Stomach (tissue), 9 donors: Measurements from ENCODE around the gene S1PR3. TPM values are rescaled to one million over a fixed set of nuclear protein-coding genes. Genes with fewer than 3 reads are reported as not detected.

Experiments
- DNase-seq, 2 donors: peaks; one replicate each; pipeline versions ENCODE4 v3.0.0 to v3.0.0-alpha.2; 2013 to 2019
- H3K27ac ChIP-seq, 5 donors: fragments of 200-600 bp in 4 of 5; sonication (generic) in 4 of 5; one replicate each; pipeline ENCODE4 v1.5.1; 2013 to 2019; ENCODE audit warnings: mild to moderate bottlenecking in 1 of 5, moderate library complexity in 1 of 5
- H3K27me3 ChIP-seq, 3 donors: fragments of 200-600 bp; sonication (generic); one replicate each; pipeline ENCODE4 v1.5.1; 2017 to 2019; ENCODE audit warnings: mixed run types in 1 of 3
- H3K36me3 ChIP-seq, 4 donors: fragments of 200-600 bp; sonication (generic); 1 replicate in 3 of 4; 2 replicates in 1 of 4; pipeline ENCODE4 v1.5.1; 2016 to 2019
- H3K4me1 ChIP-seq, 4 donors: fragments of 200-600 bp; sonication (generic); one replicate each; pipeline ENCODE4 v1.5.1; 2016 to 2019
- H3K4me3 ChIP-seq, 4 donors: fragments of 200-600 bp; sonication (generic) in 3 of 4; one replicate each; pipeline ENCODE4 v1.5.1; 2016 to 2019; ENCODE audit warnings: mild to moderate bottlenecking in 1 of 4
- H3K9me3 ChIP-seq, 4 donors: fragments of 200-600 bp; sonication (generic); one replicate each; pipeline ENCODE4 v1.5.1; 2016 to 2019
- EP300 ChIP-seq: sonication (generic); formaldehyde crosslinking; IDR thresholded peaks from one replicate; pipeline ENCODE4 v1.6.1; 2017; ENCODE audit warnings: antibody characterized with exemption
- POLR2A ChIP-seq, 4 donors: fragments of 450-650 bp; IDR thresholded peaks; one replicate each; pipeline ENCODE4 v1.6.1; 2016; ENCODE audit warnings: antibody characterized with exemption in 4 of 4, control low read depth in 2 of 4, mild to moderate bottlenecking in 1 of 4, moderate library complexity in 1 of 4
- POLR2AphosphoS5 ChIP-seq, 3 donors: sonication (generic); formaldehyde crosslinking; IDR thresholded peaks; one replicate each; pipeline ENCODE4 v1.6.1; 2016; ENCODE audit warnings: antibody characterized with exemption in 3 of 3
- WGBS, 5 donors: extraction: QIAGEN DNeasy Blood & Tissue Kit in 3 of 5; methylation state at CpG; one replicate each; pipeline versions ENCODE4 v1.1.5 to v1.1.7; 2013 to 2018; 5-methylcytosine and 5-hydroxymethylcytosine counted together
- intact Hi-C: fragments of 100-400 bp; cut with DNase I; formaldehyde crosslinking; loops from one replicate; pipeline ENCODE4 v1.15.1; 2023; ENCODE audit warnings: low total_unique reads
- polyA plus RNA-seq, 3 donors: library from polyadenylated mRNA; stranded (reverse); fragments of 200-250 nt; gene quantifications; one replicate each; pipeline ENCODE4 v1.2.3, GENCODE V29; 2013
- total RNA-seq, 5 donors: library from RNA; depleted of rRNA; stranded (reverse); fragments of >200 nt; gene quantifications; one replicate each; pipeline versions ENCODE4 v1.1.0 to v1.2.3, GENCODE V29; 2014 to 2016
- TF ChIP-seq, protein P1 (sequence below), 7 experiments: fragments of 450-650 bp in 4 of 7; fragments of 200-600 bp in 3 of 7; sonication (generic) in 3 of 7; IDR thresholded peaks; one replicate each; pipeline ENCODE4 v1.5.1; 2016 to 2019; ENCODE audit warnings: antibody characterized with exemption in 7 of 7, control low read depth in 2 of 7, mild to moderate bottlenecking in 1 of 7
- donor health status: healthy with polysubstance abuse.
- donor health status: Bipolar disorder and iron deficiency.
- donor health status: healthy.

S1PR3 gene
- total and polyA plus RNA-seq, 8 donors, result 1.2 to 12.5 (median 8.7) TPM

DNA sequence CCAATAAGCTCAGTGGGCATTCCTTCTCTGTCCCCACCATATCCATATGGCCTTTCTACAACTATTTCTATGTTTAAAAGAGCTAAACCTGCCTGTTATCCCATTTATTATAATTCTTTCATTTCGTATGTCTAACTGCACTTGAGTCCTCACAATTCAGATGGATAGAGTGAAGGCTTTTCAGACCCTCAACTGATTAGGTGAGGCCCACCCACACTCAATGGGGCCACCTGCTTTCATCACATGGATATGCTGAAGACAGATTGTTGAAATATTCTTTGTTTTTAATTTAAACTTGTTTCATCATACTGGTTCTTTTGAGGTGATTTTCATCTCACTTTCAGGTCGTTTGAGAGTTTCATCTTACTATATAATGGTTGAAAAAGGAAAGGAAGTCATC, 5.7 kb upstream of the S1PR3 start:
- 73 to 83% (median 75%) methylated on average over 2 of the region's 2 CpGs for WGBS, 5 donors
- no peak for DNase-seq
- H3K9me3 ChIP-seq, result no peaks in the 10 kb centered on the region
- H3K4me3 ChIP-seq, result no peak overlapping the region
- H3K4me1 ChIP-seq, result peaks cover 2 to 15% (median 8%) of the 10 kb centered on the region in 4 donors
- H3K27ac ChIP-seq, result no peak overlapping the region
- H3K36me3 ChIP-seq, result no peaks in the 10 kb centered on the region
- no peak for TF ChIP-seq POLR2AphosphoS5 (IDR thresholded peaks at IDR 0.05)
- TF ChIP-seq EP300, result no peak
- TF ChIP-seq POLR2A (IDR thresholded peaks at IDR 0.05), result no peak
- TF ChIP-seq, protein P1, sequence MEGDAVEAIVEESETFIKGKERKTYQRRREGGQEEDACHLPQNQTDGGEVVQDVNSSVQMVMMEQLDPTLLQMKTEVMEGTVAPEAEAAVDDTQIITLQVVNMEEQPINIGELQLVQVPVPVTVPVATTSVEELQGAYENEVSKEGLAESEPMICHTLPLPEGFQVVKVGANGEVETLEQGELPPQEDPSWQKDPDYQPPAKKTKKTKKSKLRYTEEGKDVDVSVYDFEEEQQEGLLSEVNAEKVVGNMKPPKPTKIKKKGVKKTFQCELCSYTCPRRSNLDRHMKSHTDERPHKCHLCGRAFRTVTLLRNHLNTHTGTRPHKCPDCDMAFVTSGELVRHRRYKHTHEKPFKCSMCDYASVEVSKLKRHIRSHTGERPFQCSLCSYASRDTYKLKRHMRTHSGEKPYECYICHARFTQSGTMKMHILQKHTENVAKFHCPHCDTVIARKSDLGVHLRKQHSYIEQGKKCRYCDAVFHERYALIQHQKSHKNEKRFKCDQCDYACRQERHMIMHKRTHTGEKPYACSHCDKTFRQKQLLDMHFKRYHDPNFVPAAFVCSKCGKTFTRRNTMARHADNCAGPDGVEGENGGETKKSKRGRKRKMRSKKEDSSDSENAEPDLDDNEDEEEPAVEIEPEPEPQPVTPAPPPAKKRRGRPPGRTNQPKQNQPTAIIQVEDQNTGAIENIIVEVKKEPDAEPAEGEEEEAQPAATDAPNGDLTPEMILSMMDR (IDR thresholded peaks at IDR 0.05), result no peak
- peaks cover 0 to under 1% (median 0%) of the 10 kb centered on the region in 3 donors for H3K27me3 ChIP-seq
- intact Hi-C loops, result no loop called here

- no peak overlapping the region for H3K27ac ChIP-seq
- H3K36me3 ChIP-seq, result no peaks in the 10 kb centered on the region
- peaks cover 11 to 26% (median 12%) of the 10 kb centered on the region in 4 donors for H3K4me1 ChIP-seq
- no peak for DNase-seq
- WGBS, 5 donors, result 69 to 86% (median 78%) methylated on average over 3 of the region's 3 CpGs
- H3K4me3 ChIP-seq, result no peak overlapping the region
- H3K27me3 ChIP-seq, result peaks cover 0 to 12% (median 7%) of the 10 kb centered on the region in 3 donors
- H3K9me3 ChIP-seq, result no peaks in the 10 kb centered on the region
- TF ChIP-seq POLR2A (IDR thresholded peaks at IDR 0.05), result no peak
- no peak for TF ChIP-seq POLR2AphosphoS5 (IDR thresholded peaks at IDR 0.05)
- TF ChIP-seq EP300, result no peak
- TF ChIP-seq, protein P1 (IDR thresholded peaks at IDR 0.05), result no peak
- intact Hi-C loops, result no loop called here
These were observed 4.5 kb upstream of the S1PR3 start for GRCh38 chr9:88986776-88987175.

- no peak for DNase-seq
- intact Hi-C loops, result no loop called here
- Histone ChIP-seq H3K4me3 (no peak overlapping the region), H3K27ac (no peak overlapping the region), H3K36me3 (no peaks in the 10 kb centered on the region), H3K9me3 (no peaks in the 10 kb centered on the region), H3K27me3 (peaks cover 0 to 13% (median 7%) of the 10 kb centered on the region in 3 donors), H3K4me1 (peaks cover 16 to 35% (median 21%) of the 10 kb centered on the region in 4 donors)
- 68 to 95% (median 81%) methylated on average over 4 of the region's 4 CpGs for WGBS, 5 donors
- TF ChIP-seq, protein P1 (IDR thresholded peaks at IDR 0.05), result no peak
- no peak for TF ChIP-seq POLR2AphosphoS5 (IDR thresholded peaks at IDR 0.05)
- TF ChIP-seq POLR2A (IDR thresholded peaks at IDR 0.05), result no peak
- TF ChIP-seq EP300, result no peak
These were observed 3.6 kb upstream of the S1PR3 start for GRCh38 chr9:88987661-88988060.

- 22 to 33% (median 28%) methylated on average over 7 of the region's 7 CpGs for WGBS, 5 donors
- peak in 1 of 3 donors; percentile 30 for TF ChIP-seq POLR2AphosphoS5 (IDR thresholded peaks at IDR 0.05)
- TF ChIP-seq, protein P1 (IDR thresholded peaks at IDR 0.05), result no peak
- no peak for TF ChIP-seq EP300
- no peak for TF ChIP-seq POLR2A (IDR thresholded peaks at IDR 0.05)
- intact Hi-C loops, result no loop called here
- peaks cover 18 to 49% (median 29%) of the 10 kb centered on the region in 4 donors for H3K4me1 ChIP-seq
- H3K27ac ChIP-seq, result peak overlapping the region in 3 of 5 donors; percentile 44 to 92 (median 91)
- no peaks in the 10 kb centered on the region for H3K36me3 ChIP-seq
- no peaks in the 10 kb centered on the region for H3K9me3 ChIP-seq
- H3K4me3 ChIP-seq, result no peak overlapping the region
- H3K27me3 ChIP-seq, result peaks cover 0 to 13% (median 7%) of the 10 kb centered on the region in 3 donors
- peak in 1 of 2 donors; percentile 44 for DNase-seq
These were observed 2.2 kb upstream of the S1PR3 start for GRCh38 chr9:88988796-88989641.
